ENCODE data around the gene GUCA1A.

GUCA1A gene

DNA sequence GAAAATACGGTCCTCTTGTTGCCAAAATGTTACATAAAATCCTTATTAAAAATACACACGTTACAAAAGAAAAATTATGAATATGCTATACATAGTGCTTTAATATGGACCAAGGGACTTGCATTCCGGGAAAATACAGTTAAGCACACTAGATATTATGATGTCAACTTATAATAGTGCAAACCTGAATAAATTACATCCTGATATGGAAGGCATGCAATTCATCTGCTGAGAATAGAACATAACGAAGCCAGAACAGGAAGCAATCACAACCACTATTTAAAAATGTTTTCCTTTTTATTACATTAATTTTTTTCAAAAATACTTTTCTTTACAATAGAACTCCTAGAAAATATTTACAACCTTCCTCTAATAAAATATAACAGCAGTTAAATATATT lies 52.3 kb downstream of the GUCA1A start:
- in situ Hi-C loops (cut with MboI; ENCODE audit: low pct_unique_long_range_greater_than_20kb, low sequenced_read_pairs, unreplicated experiment) = no loop called here
- DNase-seq (ENCODE audit: low spot score) = no peak
- TF ChIP-seq, protein P1, sequence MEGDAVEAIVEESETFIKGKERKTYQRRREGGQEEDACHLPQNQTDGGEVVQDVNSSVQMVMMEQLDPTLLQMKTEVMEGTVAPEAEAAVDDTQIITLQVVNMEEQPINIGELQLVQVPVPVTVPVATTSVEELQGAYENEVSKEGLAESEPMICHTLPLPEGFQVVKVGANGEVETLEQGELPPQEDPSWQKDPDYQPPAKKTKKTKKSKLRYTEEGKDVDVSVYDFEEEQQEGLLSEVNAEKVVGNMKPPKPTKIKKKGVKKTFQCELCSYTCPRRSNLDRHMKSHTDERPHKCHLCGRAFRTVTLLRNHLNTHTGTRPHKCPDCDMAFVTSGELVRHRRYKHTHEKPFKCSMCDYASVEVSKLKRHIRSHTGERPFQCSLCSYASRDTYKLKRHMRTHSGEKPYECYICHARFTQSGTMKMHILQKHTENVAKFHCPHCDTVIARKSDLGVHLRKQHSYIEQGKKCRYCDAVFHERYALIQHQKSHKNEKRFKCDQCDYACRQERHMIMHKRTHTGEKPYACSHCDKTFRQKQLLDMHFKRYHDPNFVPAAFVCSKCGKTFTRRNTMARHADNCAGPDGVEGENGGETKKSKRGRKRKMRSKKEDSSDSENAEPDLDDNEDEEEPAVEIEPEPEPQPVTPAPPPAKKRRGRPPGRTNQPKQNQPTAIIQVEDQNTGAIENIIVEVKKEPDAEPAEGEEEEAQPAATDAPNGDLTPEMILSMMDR (IDR thresholded peaks at IDR 0.05; ENCODE audit: extremely low read depth, insufficient read depth, missing control alignments) = no peak

DNA sequence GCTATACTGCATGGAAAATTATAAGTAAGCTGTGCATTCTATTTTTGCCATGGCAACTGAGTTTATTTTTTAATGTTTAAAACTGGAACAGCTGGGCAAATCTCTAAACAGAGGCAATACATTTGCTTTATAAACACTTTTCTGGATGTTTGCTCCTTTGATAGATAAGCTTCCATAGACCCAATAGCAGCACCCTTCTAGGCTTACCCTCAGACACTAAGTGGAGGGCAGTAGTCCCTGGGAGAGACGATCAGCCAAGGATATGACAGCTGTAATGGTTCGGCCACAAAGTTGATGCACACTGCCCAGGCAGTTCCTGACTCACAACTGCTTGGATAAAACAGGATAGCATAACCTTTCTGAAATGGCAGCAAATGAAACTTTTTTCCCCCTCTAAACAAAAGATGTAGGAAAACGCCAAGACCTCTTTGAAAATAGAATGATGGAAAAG lies 53.0 kb downstream of the GUCA1A start:
- DNase-seq (ENCODE audit: low spot score) = no peak

DNA sequence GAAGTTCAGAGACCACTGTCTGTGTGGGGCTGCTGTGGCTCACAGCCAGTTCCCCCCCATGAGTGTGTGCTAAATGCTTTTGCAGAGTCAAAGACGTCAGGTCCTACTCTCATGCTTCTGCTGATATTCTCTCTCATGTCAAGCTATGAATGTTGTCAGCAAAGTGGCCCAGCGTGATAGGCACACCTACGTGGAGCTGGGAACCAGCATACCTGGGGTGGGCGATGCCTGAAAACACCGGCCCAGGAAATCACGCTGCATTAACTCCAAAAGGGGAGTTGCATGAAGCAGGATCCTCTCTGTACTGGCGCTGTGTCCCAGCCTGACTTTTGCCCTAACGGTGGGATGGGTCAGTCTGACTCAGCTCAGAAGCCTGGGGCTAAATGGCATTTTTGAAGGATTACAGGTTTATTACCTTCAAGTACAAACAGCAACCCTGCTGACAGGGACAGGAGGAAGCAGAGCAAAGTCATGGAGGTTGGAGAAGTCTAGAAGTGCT lies 53.5 kb downstream of the GUCA1A start:
- no peak for DNase-seq (ENCODE audit: low spot score)
- TF ChIP-seq, protein P1 (IDR thresholded peaks at IDR 0.05; ENCODE audit: extremely low read depth, insufficient read depth, missing control alignments) = no peak
- in situ Hi-C loops (cut with MboI; ENCODE audit: low pct_unique_long_range_greater_than_20kb, low sequenced_read_pairs, unreplicated experiment) = no loop called here

More for the DNA sequence above, 53.0 kb downstream of the GUCA1A start:
- in situ Hi-C loops (cut with MboI; ENCODE audit: low pct_unique_long_range_greater_than_20kb, low sequenced_read_pairs, unreplicated experiment) = no loop called here
- TF ChIP-seq, protein P1 (IDR thresholded peaks at IDR 0.05; ENCODE audit: extremely low read depth, insufficient read depth, missing control alignments) = no peak

DNA sequence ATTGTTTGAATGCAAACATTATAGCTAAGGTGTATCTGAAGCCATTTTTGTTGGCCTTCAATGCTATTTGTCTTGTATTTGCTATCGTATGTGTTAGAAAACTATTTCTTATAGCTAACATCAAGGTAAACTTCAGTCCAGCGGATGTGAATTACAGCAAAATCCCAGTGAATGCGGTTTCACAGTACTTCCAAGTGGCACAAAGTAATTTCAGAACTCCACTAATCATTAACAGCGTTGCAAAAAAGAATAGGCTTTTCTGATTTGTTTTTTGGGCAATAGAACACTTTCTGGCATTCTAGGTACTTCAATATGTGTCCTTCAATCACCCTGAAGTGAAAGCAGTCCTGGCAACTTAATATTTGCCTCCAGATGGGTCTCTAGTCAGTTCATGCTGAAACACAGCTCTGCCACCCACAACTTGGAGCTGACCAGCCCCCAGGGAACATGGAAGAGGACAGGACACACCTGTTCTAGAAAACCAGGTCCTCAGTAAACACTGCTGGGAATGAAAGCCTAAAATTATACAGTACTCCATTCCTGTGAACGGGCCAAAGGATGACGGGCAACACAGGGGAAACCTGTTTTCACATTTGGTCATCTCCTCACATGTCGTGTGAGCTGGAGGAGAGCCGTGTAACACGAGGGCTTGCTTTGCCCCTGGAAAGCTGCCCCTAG lies 54.1 kb downstream of the GUCA1A start:
- in situ Hi-C loops (cut with MboI; ENCODE audit: low pct_unique_long_range_greater_than_20kb, low sequenced_read_pairs, unreplicated experiment) = no loop called here
- DNase-seq (ENCODE audit: low spot score) = no peak
- TF ChIP-seq, protein P1 (IDR thresholded peaks at IDR 0.05; ENCODE audit: extremely low read depth, insufficient read depth, missing control alignments) = no peak

DNA sequence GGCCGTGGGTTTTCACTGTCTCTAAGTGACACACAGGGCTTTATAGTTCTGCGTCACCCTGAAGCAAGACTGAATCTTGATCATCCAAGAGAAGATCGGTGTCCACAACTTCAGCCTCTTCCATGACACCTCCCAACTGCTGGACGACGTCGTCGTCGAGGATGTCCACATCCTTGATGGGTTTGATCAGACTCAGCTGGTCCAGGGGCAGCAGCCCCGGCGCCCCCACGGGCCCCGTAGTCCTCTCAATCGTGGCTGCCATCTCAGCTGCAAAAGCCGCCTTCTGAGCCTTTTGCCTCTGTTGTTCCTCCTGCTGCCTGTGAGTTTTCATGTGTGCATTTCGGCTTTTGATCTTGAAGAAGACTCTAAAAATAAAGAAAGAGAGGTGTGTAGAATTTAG lies 55.1 kb downstream of the GUCA1A start:
- TF ChIP-seq, protein P1 (IDR thresholded peaks at IDR 0.05; ENCODE audit: extremely low read depth, insufficient read depth, missing control alignments) = no peak
- in situ Hi-C loops (cut with MboI; ENCODE audit: low pct_unique_long_range_greater_than_20kb, low sequenced_read_pairs, unreplicated experiment) = no loop called here
- DNase-seq (ENCODE audit: low spot score) = no peak

Measured in GM13977 (cell line).